SK-N-SH treated with all-trans-retinoic acid at 6 μM for 48 hours (cell line): ENCODE results near the gene PNPLA7.

ENCODE experiments used
- GLIS3 ChIP-seq: fragments of 250-450 bp; sonication (Bioruptor Pico); IDR thresholded peaks from 2 replicates; pipeline ENCODE4 v1.5.0; 2020; ENCODE audit warnings: mild to moderate bottlenecking, moderate library complexity
- PPARA ChIP-seq: fragments of 250-450 bp; sonication (Bioruptor Pico); IDR thresholded peaks from 2 replicates; pipeline ENCODE4 v1.5.0; 2020; ENCODE audit warnings: mild to moderate bottlenecking, borderline replicate concordance
- RARB ChIP-seq: fragments of 250-450 bp; sonication (Bioruptor Pico); IDR thresholded peaks from 2 replicates; pipeline ENCODE4 v1.8.0; 2021; ENCODE audit warnings: mild to moderate bottlenecking, moderate library complexity
- ZNF565 ChIP-seq: fragments of 450-650 bp; formaldehyde crosslinking; conservative IDR thresholded peaks from 2 replicates; pipeline ENCODE4 v1.5.0; 2020; ENCODE audit warnings: low read depth, mild to moderate bottlenecking, moderate library complexity
- TF ChIP-seq, protein P1 (sequence below): fragments of 250-450 bp; sonication (Bioruptor Pico); IDR thresholded peaks from 2 replicates; pipeline ENCODE4 v1.8.0; 2020; ENCODE audit warnings: mild to moderate bottlenecking, moderate library complexity, borderline replicate concordance
- TF ChIP-seq, protein P2 (sequence below): fragments of 250-450 bp; sonication (Bioruptor Pico); IDR thresholded peaks from 2 replicates; pipeline ENCODE4 v1.8.0; 2021; ENCODE audit warnings: low read depth, mild to moderate bottlenecking, moderate library complexity, borderline replicate concordance

DNA sequence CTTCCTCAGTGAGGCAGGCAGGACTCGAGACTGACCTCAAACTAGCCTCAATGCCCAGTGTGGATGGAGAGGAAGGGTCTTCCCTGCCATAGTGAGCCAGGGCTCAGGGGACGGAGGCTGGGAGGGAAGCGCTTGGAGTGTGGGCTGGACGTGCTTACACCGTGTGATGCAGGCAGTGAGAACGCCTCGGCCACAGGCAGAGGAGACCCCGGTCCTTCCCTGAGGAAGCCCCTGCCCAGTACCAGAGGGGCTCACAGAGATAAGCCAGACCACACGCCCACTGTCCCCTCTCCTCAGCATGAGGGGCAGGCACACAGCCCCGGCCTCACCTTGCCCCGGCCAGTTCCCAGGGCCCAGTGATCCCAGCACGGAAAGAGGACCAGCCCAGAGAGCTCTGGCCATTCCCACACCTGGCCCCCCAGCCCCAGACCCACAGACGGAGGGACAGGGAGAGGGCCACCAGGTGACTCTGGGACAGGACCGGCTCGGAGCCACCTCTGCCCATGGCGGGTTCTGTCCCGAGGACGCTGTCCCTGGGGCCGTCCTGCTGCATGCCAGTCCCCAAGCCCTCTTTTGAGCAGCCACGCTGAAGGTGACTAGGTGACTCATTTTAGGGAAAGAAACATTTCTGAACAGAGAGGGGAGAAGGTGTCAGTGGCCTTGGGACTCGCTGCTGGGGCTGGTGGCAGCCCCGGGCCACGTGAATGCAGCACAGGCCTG lies 85.0 kb downstream of the PNPLA7 start:
- TF ChIP-seq RARB (CRISPR knock-in tag) (no peak), PPARA (CRISPR knock-in tag) (no peak), GLIS3 (CRISPR knock-in tag) (no peak), ZNF565 (no peak)
- TF ChIP-seq, protein P1, sequence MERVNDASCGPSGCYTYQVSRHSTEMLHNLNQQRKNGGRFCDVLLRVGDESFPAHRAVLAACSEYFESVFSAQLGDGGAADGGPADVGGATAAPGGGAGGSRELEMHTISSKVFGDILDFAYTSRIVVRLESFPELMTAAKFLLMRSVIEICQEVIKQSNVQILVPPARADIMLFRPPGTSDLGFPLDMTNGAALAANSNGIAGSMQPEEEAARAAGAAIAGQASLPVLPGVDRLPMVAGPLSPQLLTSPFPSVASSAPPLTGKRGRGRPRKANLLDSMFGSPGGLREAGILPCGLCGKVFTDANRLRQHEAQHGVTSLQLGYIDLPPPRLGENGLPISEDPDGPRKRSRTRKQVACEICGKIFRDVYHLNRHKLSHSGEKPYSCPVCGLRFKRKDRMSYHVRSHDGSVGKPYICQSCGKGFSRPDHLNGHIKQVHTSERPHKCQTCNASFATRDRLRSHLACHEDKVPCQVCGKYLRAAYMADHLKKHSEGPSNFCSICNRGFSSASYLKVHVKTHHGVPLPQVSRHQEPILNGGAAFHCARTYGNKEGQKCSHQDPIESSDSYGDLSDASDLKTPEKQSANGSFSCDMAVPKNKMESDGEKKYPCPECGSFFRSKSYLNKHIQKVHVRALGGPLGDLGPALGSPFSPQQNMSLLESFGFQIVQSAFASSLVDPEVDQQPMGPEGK: no peak
- TF ChIP-seq, protein P2, sequence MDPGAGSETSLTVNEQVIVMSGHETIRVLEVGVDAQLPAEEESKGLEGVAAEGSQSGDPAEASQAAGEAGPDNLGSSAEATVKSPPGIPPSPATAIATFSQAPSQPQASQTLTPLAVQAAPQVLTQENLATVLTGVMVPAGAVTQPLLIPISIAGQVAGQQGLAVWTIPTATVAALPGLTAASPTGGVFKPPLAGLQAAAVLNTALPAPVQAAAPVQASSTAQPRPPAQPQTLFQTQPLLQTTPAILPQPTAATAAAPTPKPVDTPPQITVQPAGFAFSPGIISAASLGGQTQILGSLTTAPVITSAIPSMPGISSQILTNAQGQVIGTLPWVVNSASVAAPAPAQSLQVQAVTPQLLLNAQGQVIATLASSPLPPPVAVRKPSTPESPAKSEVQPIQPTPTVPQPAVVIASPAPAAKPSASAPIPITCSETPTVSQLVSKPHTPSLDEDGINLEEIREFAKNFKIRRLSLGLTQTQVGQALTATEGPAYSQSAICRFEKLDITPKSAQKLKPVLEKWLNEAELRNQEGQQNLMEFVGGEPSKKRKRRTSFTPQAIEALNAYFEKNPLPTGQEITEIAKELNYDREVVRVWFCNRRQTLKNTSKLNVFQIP (CRISPR knock-in tag): no peak
